GM12878 (cell line): ENCODE measurements around the gene TLR10. TPM values are rescaled to one million over a fixed set of nuclear protein-coding genes. Genes with fewer than 3 reads are reported as not detected.

Experiments used
- ATAC-seq: fragments of 200-7000 bp; cut with Tn5 transposase; 3 replicates; pipeline ENCODE4 v1.9.1; 2020; ENCODE audit warnings: mild to moderate bottlenecking, moderate library complexity
- BruUV-seq: library from RNA; stranded (reverse); fragments of 400-500 nt; replicated peaks from 2 replicates; lab custom pipeline; 2021; lab: Mats Ljungman, UMichigan
- CTCF ChIA-PET: fragments of 300-600 bp; sonication (Branson Sonifier 250); formaldehyde crosslinking; extraction: SDS; loops from one replicate; lab custom pipeline; 2021; ENCODE audit warnings: inconsistent platforms; lab: Yijun Ruan, JAX
- POLR2A ChIA-PET: fragments of 350-600 bp; formaldehyde crosslinking; extraction: SDS; loops from one replicate; lab custom pipeline; 2021; ENCODE audit warnings: inconsistent platforms; lab: Charles Lee
- RAD21 ChIA-PET: fragments of 300-600 bp; sonication (Branson Sonifier 250); formaldehyde crosslinking; loops from one replicate; lab custom pipeline; 2023; ENCODE audit warnings: antibody characterized with exemption; ENCODE audit not compliant: unreplicated experiment; lab: Charles Lee
- SMC1A ChIA-PET: fragments of 300-600 bp; sonication (Branson Sonifier 250); formaldehyde crosslinking; loops from one replicate; lab custom pipeline; 2023; ENCODE audit not compliant: unreplicated experiment, uncharacterized antibody; lab: Charles Lee
- DNase-seq: peaks from one replicate; pipeline ENCODE4 v3.0.0-alpha.2; 2011; ENCODE audit warnings: low read depth, low spot score
- FAIRE-seq: peaks from 3 replicates; lab custom pipeline; 2011; peaks lifted over from hg19 to GRCh38; lab: Jason Lieb, UNC
- H2AFZ ChIP-seq: 2 replicates; pipeline ENCODE4 v1.6.0; 2011; ENCODE audit warnings: low read depth, low read length, control low read depth; ENCODE audit not compliant: control insufficient read depth
- H3K27ac ChIP-seq: 2 replicates; pipeline ENCODE4 v1.5.1; 2011; ENCODE audit warnings: control low read depth; ENCODE audit not compliant: control insufficient read depth, insufficient read depth
- H3K27me3 ChIP-seq, 2 experiments: replicated peaks in 1 of 2; 2 replicates each; pipeline versions ENCODE4 v1.6.0 to v1.6.1; 2011; ENCODE audit warnings: low read length in 1 of 2; ENCODE audit not compliant: control insufficient read depth in 2 of 2, insufficient read depth in 2 of 2
- H3K36me3 ChIP-seq, 2 experiments: 2 replicates each; pipeline ENCODE4 v1.5.1; 2011; ENCODE audit warnings: low read length in 1 of 2; ENCODE audit not compliant: control insufficient read depth in 2 of 2, insufficient read depth in 2 of 2
- H3K4me1 ChIP-seq: 2 replicates; pipeline ENCODE4 v1.6.1; 2011; ENCODE audit warnings: mild to moderate bottlenecking, low read length, moderate library complexity, mixed read lengths; ENCODE audit not compliant: control insufficient read depth, insufficient read depth
- H3K4me2 ChIP-seq: 2 replicates; pipeline ENCODE4 v1.6.0; 2011; ENCODE audit warnings: control low read depth; ENCODE audit not compliant: control insufficient read depth, insufficient read depth
- H3K4me3 ChIP-seq: fragments of 200-600 bp; sonication (generic); 2 replicates; pipeline ENCODE4 v1.5.1; 2016
- H3K79me2 ChIP-seq: 2 replicates; pipeline ENCODE4 v1.6.0; 2011; ENCODE audit warnings: low read length; ENCODE audit not compliant: control insufficient read depth, insufficient read depth
- H3K9ac ChIP-seq: 2 replicates; pipeline ENCODE4 v1.8.0; 2011; ENCODE audit warnings: low read length, control low read depth, mixed read lengths; ENCODE audit not compliant: control insufficient read depth, insufficient read depth
- H3K9me3 ChIP-seq: replicated peaks from 3 replicates; pipeline ENCODE4 v1.5.1; 2011; ENCODE audit warnings: mild to moderate bottlenecking, low read length; ENCODE audit not compliant: control insufficient read depth, insufficient read depth
- H4K20me1 ChIP-seq: 2 replicates; pipeline ENCODE4 v1.6.0; 2011; ENCODE audit not compliant: control insufficient read depth, insufficient read depth
- ATF3 ChIP-seq: IDR thresholded peaks from 2 replicates; pipeline ENCODE4 v1.6.1; 2011; ENCODE audit warnings: low read depth, mild to moderate bottlenecking, low read length, moderate library complexity, borderline replicate concordance; ENCODE audit errors: extremely low read depth
- ATF7 ChIP-seq: fragments of 450-650 bp; IDR thresholded peaks from 2 replicates; pipeline ENCODE4 v1.6.1; 2016; ENCODE audit warnings: low read depth, mild to moderate bottlenecking
- BMI1 ChIP-seq: fragments of 450-650 bp; IDR thresholded peaks from 2 replicates; pipeline ENCODE4 v1.6.1; 2016; ENCODE audit warnings: mild to moderate bottlenecking, moderate library complexity, borderline replicate concordance
- BRCA1 ChIP-seq: IDR thresholded peaks from 2 replicates; pipeline ENCODE4 v1.6.1; 2011; ENCODE audit warnings: low read depth, low read length, improper control_type of control experiment
- CREM ChIP-seq: IDR thresholded peaks from 2 replicates; pipeline ENCODE4 v1.6.1; 2014; ENCODE audit warnings: antibody characterized with exemption, low read depth
- E4F1 ChIP-seq: fragments of 450-650 bp; IDR thresholded peaks from 2 replicates; pipeline ENCODE4 v1.6.1; 2018; ENCODE audit warnings: borderline replicate concordance, mild to moderate bottlenecking; ENCODE audit not compliant: partially characterized antibody
- EGR1 ChIP-seq, 2 experiments: IDR thresholded peaks; 1 replicate in 1 of 2; 2 replicates in 1 of 2; pipeline ENCODE4 v1.6.1; 2011 to 2012; ENCODE audit warnings: low read depth in 2 of 2, low read length in 2 of 2, borderline replicate concordance in 1 of 2, mild to moderate bottlenecking in 1 of 2, moderate library complexity in 1 of 2
- EP300 ChIP-seq, 2 experiments: fragments of 150-350 bp in 1 of 2; IDR thresholded peaks; 2 replicates each; pipeline ENCODE4 v1.6.1; 2011 to 2012; ENCODE audit warnings: low read depth in 2 of 2, low read length in 2 of 2, borderline replicate concordance in 1 of 2, improper control_type of control experiment in 1 of 2, inconsistent platforms in 1 of 2; ENCODE audit not compliant: control insufficient read depth in 1 of 2
- IRF4 ChIP-seq: IDR thresholded peaks from 2 replicates; pipeline ENCODE4 v1.6.1; 2011; ENCODE audit warnings: low read depth, low read length
- MEF2B ChIP-seq: fragments of 450-650 bp; IDR thresholded peaks from 2 replicates; pipeline ENCODE4 v1.6.1; 2018; ENCODE audit warnings: mild to moderate bottlenecking, moderate library complexity; ENCODE audit not compliant: partially characterized antibody, poor library complexity, severe bottlenecking
- MTA2 ChIP-seq: fragments of 450-650 bp; IDR thresholded peaks from 2 replicates; pipeline ENCODE4 v1.6.1; 2016; ENCODE audit warnings: low read depth, mild to moderate bottlenecking, moderate library complexity
- NKRF ChIP-seq: fragments of 450-650 bp; conservative IDR thresholded peaks from 2 replicates; pipeline ENCODE4 v1.6.1; 2017; ENCODE audit warnings: mild to moderate bottlenecking, moderate library complexity
- NR2F1 ChIP-seq: fragments of 450-650 bp; conservative IDR thresholded peaks from 2 replicates; pipeline ENCODE4 v1.6.1; 2017; ENCODE audit warnings: mild to moderate bottlenecking
- RAD21 ChIP-seq: IDR thresholded peaks from 2 replicates; pipeline ENCODE4 v1.6.1; 2011; ENCODE audit warnings: mild to moderate bottlenecking, low read depth, low read length, moderate library complexity; ENCODE audit not compliant: insufficient read depth
- RCOR1 ChIP-seq: conservative IDR thresholded peaks from 2 replicates; pipeline ENCODE4 v1.6.1; 2012; ENCODE audit warnings: low read depth, low read length, improper control_type of control experiment
- RUNX3 ChIP-seq: IDR thresholded peaks from 2 replicates; pipeline ENCODE4 v1.6.1; 2012; ENCODE audit warnings: low read length, inconsistent platforms
- SMC3 ChIP-seq: IDR thresholded peaks from 2 replicates; pipeline ENCODE4 v1.6.1; 2011; ENCODE audit warnings: low read length, improper control_type of control experiment, borderline replicate concordance
- TCF12 ChIP-seq: IDR thresholded peaks from 2 replicates; pipeline ENCODE4 v1.6.1; 2011; ENCODE audit warnings: low read depth, mild to moderate bottlenecking, low read length
- ZNF217 ChIP-seq: fragments of 450-650 bp; IDR thresholded peaks from 2 replicates; pipeline ENCODE4 v1.6.1; 2017; ENCODE audit warnings: antibody characterized with exemption, mild to moderate bottlenecking
- WGBS: methylation state at CpG from one replicate; pipeline ENCODE4 v1.1.6; 2016; ENCODE audit warnings: low lambda C conversion rate; ENCODE audit not compliant: insufficient replicate concordance, insufficient coverage; ENCODE audit errors: missing lambda C conversion rate; 5-methylcytosine and 5-hydroxymethylcytosine counted together
- in situ Hi-C: fragments of 300-500 bp; cut with MboI; formaldehyde crosslinking; loops from 9 replicates; pipeline ENCODE4 v1.14.3; 2018; ENCODE audit warnings: mixed read lengths
- intact Hi-C: fragments of 100-400 bp; cut with micrococcal nuclease; formaldehyde crosslinking; loops from one replicate; pipeline ENCODE4 v1.14.2; 2022; ENCODE audit not compliant: unreplicated experiment
- polyA plus RNA-seq, 11 experiments: library from polyadenylated mRNA; depleted of rRNA in 4 of 11; unstranded in 6 of 11; stranded (reverse) in 5 of 11; fragments of >200 nt; fragmentation: Nextera tagmentation in 4 of 11; fragmentation: Illumina TruSeq in 1 of 11; extraction: Ambion mirVana in 4 of 11; extraction: Trizol in 1 of 11; gene quantifications; 1 replicate in 1 of 11; 2 replicates in 10 of 11; pipeline versions ENCODE4 v1.2.1 to v1.2.3, GENCODE V29; 2011 to 2016; ENCODE audit warnings: inconsistent platforms in 2 of 11, missing spikeins in 2 of 11, low read depth in 1 of 11
- total RNA-seq, 4 experiments: library from RNA; depleted of rRNA in 3 of 4; stranded (reverse); fragments of >200 nt in 3 of 4; fragmentation: Illumina TruSeq in 1 of 4; extraction: Trizol in 1 of 4; gene quantifications; 2 replicates each; pipeline versions ENCODE4 v1.2.1 to v1.2.3, GENCODE V29; 2013 to 2021

Gene TLR10
- total and polyA plus RNA-seq, 10 of the 15 experiments (the other 5 are each of a cell fraction or from before 2014, with no cell fraction given) = 31.5 to 149 (median 64.9) TPM

- Histone ChIP-seq H3K4me3 (no peak overlapping the region), H2AFZ (peak overlapping the region; percentile 51; the same call in 1 of the 2 replicates), H3K9ac (no peak overlapping the region), H4K20me1 (no peaks in the 10 kb centered on the region), H3K4me1 (peaks cover 36% of the 10 kb centered on the region), H3K79me2 (peaks cover 8% of the 10 kb centered on the region), H3K27me3 (no peaks in the 10 kb centered on the region), H3K27ac (peak overlapping the region; percentile 21; the same call in 1 of the 2 replicates), H3K4me2 (no peak overlapping the region), H3K36me3 (no peaks in the 10 kb centered on the region), H3K9me3 (no peaks in the 10 kb centered on the region)
- in situ Hi-C loops (loop anchor here (5.0 to 25.0 kb wide), 2 partner anchors 279 to 379 kb away; partner anchors contain the start of gene TMEM156), intact Hi-C loops (loop anchor here (2.0 kb wide), 1 partner anchor 137 kb away; no protein-coding TSS in a partner anchor)
- POLR2A ChIA-PET = interaction anchor here (1.3 to 9.8 kb wide), 3 partner anchors 22 to 97 kb away, joined by 3 to 196 read pairs (median 4); partner anchors contain the start of gene TLR10
- WGBS = 80% methylated on average over 6 of the region's 6 CpGs
- RAD21 ChIA-PET = interaction anchor here (0.9 to 9.8 kb wide), 21 partner anchors 12 to 578 kb away, joined by 3 to 437 read pairs (median 31); partner anchors contain the start of genes FAM114A1, TLR1, TLR10 and TLR6
- ATAC-seq (no peak), FAIRE-seq (no peak), DNase-seq (no peak)
- no TSS peak for BruUV-seq
- CTCF ChIA-PET = interaction anchor here (1.0 to 10.8 kb wide), 27 partner anchors 8 to 689 kb away, joined by 3 to 449 read pairs (median 11); partner anchors contain the start of genes FAM114A1, TLR1, TLR10 and TLR6
- SMC1A ChIA-PET = interaction anchor here (0.9 to 11.0 kb wide), 26 partner anchors 13 to 696 kb away, joined by 3 to 468 read pairs (median 14); partner anchors contain the start of genes FAM114A1, TLR1, TLR10 and TLR6
- TF ChIP-seq E4F1 (no peak), RCOR1 (no peak), EGR1 (IDR thresholded peaks at IDR 0.05; ENCODE audit: borderline replicate concordance in 1 of 2, low read depth in 2 of 2, low read length in 2 of 2) (no peak), ATF7 (no peak), MEF2B (no peak), SMC3 (peak; percentile 26; the same call in 1 of the 2 replicates), MTA2 (no peak), NR2F1 (no peak), CREM (no peak), ZNF217 (no peak), TCF12 (no peak), ATF3 (no peak), BMI1 (no peak), BRCA1 (no peak), NKRF (no peak), RUNX3 (peak; percentile 46), EP300 (IDR thresholded peaks at IDR 0.05; ENCODE audit: borderline replicate concordance in 1 of 2, control insufficient read depth in 1 of 2, low read depth in 2 of 2, low read length in 2 of 2) (no peak), RAD21 (peak; percentile 42), IRF4 (no peak)
These were observed 24.7 kb downstream of the TLR10 start for GRCh38 chr4:38757945-38758600.
